PFSK-1 (cell line): ENCODE data around the gene PTP4A2.

Experiments
- FOXP2 ChIP-seq: optimal IDR thresholded peaks from 2 replicates; pipeline ENCODE3; 2011; ENCODE audit warnings: borderline replicate concordance, control low read depth, inconsistent platforms; ENCODE audit not compliant: insufficient read depth; ENCODE audit errors: extremely low read length, extremely low read depth
- POLR2AphosphoS5 ChIP-seq: IDR thresholded peaks from 2 replicates; pipeline ENCODE4 v1.6.1; 2012; ENCODE audit warnings: low read depth, mild to moderate bottlenecking, control low read depth, low read length, moderate library complexity
- SIN3A ChIP-seq: IDR thresholded peaks from 2 replicates; pipeline ENCODE4 v1.6.1; 2012; ENCODE audit warnings: mild to moderate bottlenecking, low read length, moderate library complexity, borderline replicate concordance; ENCODE audit not compliant: insufficient read depth
- TAF1 ChIP-seq: IDR thresholded peaks from 2 replicates; pipeline ENCODE4 v1.6.1; 2012; ENCODE audit warnings: low read length, control low read depth, borderline replicate concordance; ENCODE audit not compliant: insufficient read depth
- TF ChIP-seq, protein P1 (sequence below), 2 experiments: IDR thresholded peaks; 2 replicates each; pipeline versions ENCODE4 v1.6.1 to v1.8.0; 2011 to 2012; ENCODE audit warnings: low read depth in 2 of 2, low read length in 2 of 2, control low read depth in 1 of 2, inconsistent platforms in 1 of 2, mild to moderate bottlenecking in 1 of 2, moderate library complexity in 1 of 2; ENCODE audit not compliant: insufficient read depth in 1 of 2

Gene PTP4A2

GRCh38 chr1:31859719-31860118 is 78.4 kb downstream of the PTP4A2 start:
- TF ChIP-seq TAF1 = no peak
- no peak for TF ChIP-seq FOXP2
- TF ChIP-seq POLR2AphosphoS5 = no peak
- TF ChIP-seq SIN3A = no peak
- TF ChIP-seq, protein P1, sequence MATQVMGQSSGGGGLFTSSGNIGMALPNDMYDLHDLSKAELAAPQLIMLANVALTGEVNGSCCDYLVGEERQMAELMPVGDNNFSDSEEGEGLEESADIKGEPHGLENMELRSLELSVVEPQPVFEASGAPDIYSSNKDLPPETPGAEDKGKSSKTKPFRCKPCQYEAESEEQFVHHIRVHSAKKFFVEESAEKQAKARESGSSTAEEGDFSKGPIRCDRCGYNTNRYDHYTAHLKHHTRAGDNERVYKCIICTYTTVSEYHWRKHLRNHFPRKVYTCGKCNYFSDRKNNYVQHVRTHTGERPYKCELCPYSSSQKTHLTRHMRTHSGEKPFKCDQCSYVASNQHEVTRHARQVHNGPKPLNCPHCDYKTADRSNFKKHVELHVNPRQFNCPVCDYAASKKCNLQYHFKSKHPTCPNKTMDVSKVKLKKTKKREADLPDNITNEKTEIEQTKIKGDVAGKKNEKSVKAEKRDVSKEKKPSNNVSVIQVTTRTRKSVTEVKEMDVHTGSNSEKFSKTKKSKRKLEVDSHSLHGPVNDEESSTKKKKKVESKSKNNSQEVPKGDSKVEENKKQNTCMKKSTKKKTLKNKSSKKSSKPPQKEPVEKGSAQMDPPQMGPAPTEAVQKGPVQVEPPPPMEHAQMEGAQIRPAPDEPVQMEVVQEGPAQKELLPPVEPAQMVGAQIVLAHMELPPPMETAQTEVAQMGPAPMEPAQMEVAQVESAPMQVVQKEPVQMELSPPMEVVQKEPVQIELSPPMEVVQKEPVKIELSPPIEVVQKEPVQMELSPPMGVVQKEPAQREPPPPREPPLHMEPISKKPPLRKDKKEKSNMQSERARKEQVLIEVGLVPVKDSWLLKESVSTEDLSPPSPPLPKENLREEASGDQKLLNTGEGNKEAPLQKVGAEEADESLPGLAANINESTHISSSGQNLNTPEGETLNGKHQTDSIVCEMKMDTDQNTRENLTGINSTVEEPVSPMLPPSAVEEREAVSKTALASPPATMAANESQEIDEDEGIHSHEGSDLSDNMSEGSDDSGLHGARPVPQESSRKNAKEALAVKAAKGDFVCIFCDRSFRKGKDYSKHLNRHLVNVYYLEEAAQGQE (IDR thresholded peaks at IDR 0.05; ENCODE audit: insufficient read depth in 1 of 2, low read depth in 2 of 2, low read length in 2 of 2) = no peak

- TF ChIP-seq SIN3A (no peak), TAF1 (no peak), POLR2AphosphoS5 (no peak), FOXP2 (no peak)
- TF ChIP-seq, protein P1 (IDR thresholded peaks at IDR 0.05; ENCODE audit: insufficient read depth in 1 of 2, low read depth in 2 of 2, low read length in 2 of 2) = no peak
These were observed 79.1 kb downstream of the PTP4A2 start for GRCh38 chr1:31859044-31859443.

GRCh38 chr1:31857863-31858262 is 80.3 kb downstream of the PTP4A2 start:
- no peak for TF ChIP-seq FOXP2
- TF ChIP-seq TAF1 = no peak
- TF ChIP-seq SIN3A = no peak
- no peak for TF ChIP-seq POLR2AphosphoS5
- TF ChIP-seq, protein P1 (IDR thresholded peaks at IDR 0.05; ENCODE audit: insufficient read depth in 1 of 2, low read depth in 2 of 2, low read length in 2 of 2) = no peak
